ENCODE results near the gene C2orf72.
"Not testable (repeated sequence)": the region's sequence is repeated elsewhere in the genome, so short reads cannot be mapped to it uniquely, and the experiment has no call there.

DNA sequence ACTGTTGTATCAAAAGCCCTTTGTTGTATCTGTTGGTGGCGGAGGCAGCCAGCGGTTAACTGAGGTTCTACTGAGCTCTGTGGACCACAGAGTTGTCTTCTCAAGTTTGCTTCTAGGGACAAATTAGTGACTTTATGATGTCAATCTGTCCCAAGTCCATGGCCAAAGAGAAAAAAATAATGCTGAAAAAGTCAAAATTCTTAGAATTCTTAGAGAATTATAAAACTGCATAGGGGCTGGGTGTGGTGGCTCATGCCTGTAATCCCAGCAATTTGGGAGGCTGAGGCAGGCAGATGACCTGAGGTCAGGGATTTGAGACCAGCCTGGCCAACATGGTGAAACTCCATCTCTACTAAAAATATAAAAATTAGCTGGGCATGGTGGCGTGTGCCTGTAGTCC, 12.3 kb upstream of the C2orf72 start:
- not testable (repeated sequence) for TF ChIP-seq TAF1 (CRISPR knock-in tag; IDR thresholded peaks at IDR 0.05); ZNF274 (CRISPR knock-in tag; IDR thresholded peaks at IDR 0.05); ZNF207 (IDR thresholded peaks at IDR 0.05; ENCODE audit: borderline replicate concordance)
- TF ChIP-seq, protein P1, sequence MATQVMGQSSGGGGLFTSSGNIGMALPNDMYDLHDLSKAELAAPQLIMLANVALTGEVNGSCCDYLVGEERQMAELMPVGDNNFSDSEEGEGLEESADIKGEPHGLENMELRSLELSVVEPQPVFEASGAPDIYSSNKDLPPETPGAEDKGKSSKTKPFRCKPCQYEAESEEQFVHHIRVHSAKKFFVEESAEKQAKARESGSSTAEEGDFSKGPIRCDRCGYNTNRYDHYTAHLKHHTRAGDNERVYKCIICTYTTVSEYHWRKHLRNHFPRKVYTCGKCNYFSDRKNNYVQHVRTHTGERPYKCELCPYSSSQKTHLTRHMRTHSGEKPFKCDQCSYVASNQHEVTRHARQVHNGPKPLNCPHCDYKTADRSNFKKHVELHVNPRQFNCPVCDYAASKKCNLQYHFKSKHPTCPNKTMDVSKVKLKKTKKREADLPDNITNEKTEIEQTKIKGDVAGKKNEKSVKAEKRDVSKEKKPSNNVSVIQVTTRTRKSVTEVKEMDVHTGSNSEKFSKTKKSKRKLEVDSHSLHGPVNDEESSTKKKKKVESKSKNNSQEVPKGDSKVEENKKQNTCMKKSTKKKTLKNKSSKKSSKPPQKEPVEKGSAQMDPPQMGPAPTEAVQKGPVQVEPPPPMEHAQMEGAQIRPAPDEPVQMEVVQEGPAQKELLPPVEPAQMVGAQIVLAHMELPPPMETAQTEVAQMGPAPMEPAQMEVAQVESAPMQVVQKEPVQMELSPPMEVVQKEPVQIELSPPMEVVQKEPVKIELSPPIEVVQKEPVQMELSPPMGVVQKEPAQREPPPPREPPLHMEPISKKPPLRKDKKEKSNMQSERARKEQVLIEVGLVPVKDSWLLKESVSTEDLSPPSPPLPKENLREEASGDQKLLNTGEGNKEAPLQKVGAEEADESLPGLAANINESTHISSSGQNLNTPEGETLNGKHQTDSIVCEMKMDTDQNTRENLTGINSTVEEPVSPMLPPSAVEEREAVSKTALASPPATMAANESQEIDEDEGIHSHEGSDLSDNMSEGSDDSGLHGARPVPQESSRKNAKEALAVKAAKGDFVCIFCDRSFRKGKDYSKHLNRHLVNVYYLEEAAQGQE (IDR thresholded peaks at IDR 0.05; ENCODE audit: borderline replicate concordance in 1 of 2, low read depth in 1 of 2, low read length in 2 of 2) = not testable (repeated sequence)
- TF ChIP-seq, protein P2, sequence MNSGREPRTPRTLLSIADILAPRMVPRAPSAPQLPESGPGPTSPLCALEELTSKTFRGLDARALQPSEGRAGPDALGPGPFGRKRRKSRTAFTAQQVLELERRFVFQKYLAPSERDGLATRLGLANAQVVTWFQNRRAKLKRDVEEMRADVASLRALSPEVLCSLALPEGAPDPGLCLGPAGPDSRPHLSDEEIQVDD (CRISPR knock-in tag; IDR thresholded peaks at IDR 0.05; ENCODE audit: borderline replicate concordance) = not testable (repeated sequence)
- TF ChIP-seq, protein P3, sequence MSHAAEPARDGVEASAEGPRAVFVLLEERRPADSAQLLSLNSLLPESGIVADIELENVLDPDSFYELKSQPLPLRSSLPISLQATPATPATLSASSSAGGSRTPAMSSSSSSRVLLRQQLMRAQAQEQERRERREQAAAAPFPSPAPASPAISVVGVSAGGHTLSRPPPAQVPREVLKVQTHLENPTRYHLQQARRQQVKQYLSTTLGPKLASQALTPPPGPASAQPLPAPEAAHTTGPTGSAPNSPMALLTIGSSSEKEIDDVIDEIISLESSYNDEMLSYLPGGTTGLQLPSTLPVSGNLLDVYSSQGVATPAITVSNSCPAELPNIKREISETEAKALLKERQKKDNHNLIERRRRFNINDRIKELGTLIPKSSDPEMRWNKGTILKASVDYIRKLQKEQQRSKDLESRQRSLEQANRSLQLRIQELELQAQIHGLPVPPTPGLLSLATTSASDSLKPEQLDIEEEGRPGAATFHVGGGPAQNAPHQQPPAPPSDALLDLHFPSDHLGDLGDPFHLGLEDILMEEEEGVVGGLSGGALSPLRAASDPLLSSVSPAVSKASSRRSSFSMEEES (CRISPR knock-in tag; IDR thresholded peaks at IDR 0.05) = not testable (repeated sequence)

Data from HepG2 (cell line).